ENCODE measurements around the gene ADAMTSL3. TPM values are rescaled to one million over a fixed set of nuclear protein-coding genes. Genes with fewer than 3 reads are reported as not detected.

ADAMTSL3 gene
- total and polyA plus RNA-seq, 2 of the 8 experiments (the other 6 are each of a cell fraction or from before 2014, with no cell fraction given) = 0.35 to 1.4 TPM

DNA sequence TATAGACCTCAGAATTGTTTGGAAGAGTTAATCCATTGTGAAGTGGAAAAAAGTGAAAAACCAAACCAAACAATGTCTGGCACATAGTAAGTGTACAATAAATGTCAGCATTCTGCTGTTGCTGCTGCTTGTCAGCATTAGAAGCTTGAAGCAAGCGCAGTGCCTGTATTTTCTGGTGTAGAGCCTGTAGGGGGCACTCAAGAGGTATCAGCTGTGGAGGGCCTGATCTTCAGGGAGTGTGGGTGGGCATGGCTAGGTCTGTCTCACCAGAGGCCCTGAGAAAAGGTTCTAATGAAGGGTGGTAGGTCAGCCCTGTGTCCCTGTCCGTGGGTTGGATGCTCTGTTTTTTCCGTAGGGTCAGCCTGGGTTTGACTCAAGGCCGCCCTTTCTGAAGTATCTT lies 3.6 kb downstream of the ADAMTSL3 start:
- no peak overlapping the region for H2BK120ac ChIP-seq (replicated peaks; ENCODE audit: low read depth, low read length)
- H4K8ac ChIP-seq (ENCODE audit: extremely low read depth, insufficient read depth, low read length) = no peak overlapping the region
- H3K18ac ChIP-seq (ENCODE audit: extremely low read depth, low read length) = no peak overlapping the region
- no peak overlapping the region for H2BK20ac ChIP-seq (ENCODE audit: low read length)
- no peaks in the 10 kb centered on the region for H3K9me3 ChIP-seq (ENCODE audit: insufficient read depth in 2 of 2, low read depth in 1 of 2, low read length in 1 of 2)
- H3K14ac ChIP-seq (ENCODE audit: insufficient read length) = no peak overlapping the region
- H2AK5ac ChIP-seq (ENCODE audit: low read depth, low read length) = no peak overlapping the region
- POLR2A ChIA-PET (ENCODE audit: partially characterized antibody) = no interaction called here
- H3K79me1 ChIP-seq (ENCODE audit: low read depth, low read length) = no peaks in the 10 kb centered on the region
- H4K20me1 ChIP-seq (replicated peaks in 1 of 2; ENCODE audit: control insufficient read depth in 1 of 2, insufficient read depth in 2 of 2, low read length in 2 of 2) = no peaks in the 10 kb centered on the region
- peak; percentile 69 for FAIRE-seq
- H2BK5ac ChIP-seq (ENCODE audit: low read depth, low read length) = no peak overlapping the region
- H3K27ac ChIP-seq (ENCODE audit: low read depth, low read length) = no peak overlapping the region
- H3K4me1 ChIP-seq (replicated peaks in 1 of 4; ENCODE audit: control insufficient read depth in 3 of 4, insufficient read depth in 4 of 4, low read length in 3 of 4) = peaks cover 0 to 5% (median 2%) of the 10 kb centered on the region in 4 experiments; a peak in 5 of 7 replicates
- 84% methylated on average over 4 of the region's 4 CpGs; no CpG with 5 or more reads in 1 of the 2 experiments for WGBS, 2 experiments (ENCODE audit: extremely low coverage in 1 of 2, insufficient coverage in 1 of 2, insufficient read length in 1 of 2, insufficient replicate concordance in 2 of 2, low coverage in 1 of 2, low lambda C conversion rate in 2 of 2, missing lambda C conversion rate in 1 of 2)
- H3K23me2 ChIP-seq (ENCODE audit: low read depth, low read length) = peaks cover 8% of the 10 kb centered on the region; the same call in 1 of the 2 replicates
- H3K4ac ChIP-seq (replicated peaks; ENCODE audit: insufficient read length, low read depth, low read length) = no peak overlapping the region
- no peak overlapping the region for H4K5ac ChIP-seq (ENCODE audit: insufficient read length, low read depth, low read length)
- no peaks in the 10 kb centered on the region for H3K79me2 ChIP-seq (ENCODE audit: control insufficient read depth in 1 of 2, insufficient read depth in 2 of 2, low read length in 2 of 2)
- no peak overlapping the region for H3K9ac ChIP-seq (replicated peaks in 1 of 4; ENCODE audit: extremely low read depth in 1 of 4, low read depth in 3 of 4, low read length in 3 of 4)
- no peak overlapping the region for H2AFZ ChIP-seq (ENCODE audit: low read length)
- no peak overlapping the region for H3K56ac ChIP-seq (replicated peaks; ENCODE audit: insufficient read length, low read depth, low read length)
- CTCF ChIA-PET (ENCODE audit: partially characterized antibody) = interaction anchor here (0.6 to 3.3 kb wide), 44 partner anchors 9 to 972 kb away, joined by 3 to 20 read pairs (median 4); no protein-coding TSS in a partner anchor
- peaks cover 10 to 33% (median 29%) of the 10 kb centered on the region in 4 experiments for H3K27me3 ChIP-seq (replicated peaks in 1 of 4; ENCODE audit: control insufficient read depth in 3 of 4, extremely low read depth in 1 of 4, insufficient read depth in 3 of 4, low read length in 3 of 4)
- peak in 1 of 2 experiments; percentile 63 for DNase-seq (ENCODE audit: low read depth in 1 of 2, low spot score in 2 of 2)
- H2BK12ac ChIP-seq (ENCODE audit: low read depth, low read length) = no peak overlapping the region
- H4K91ac ChIP-seq (replicated peaks; ENCODE audit: insufficient read length, low read length) = no peak overlapping the region
- no peak overlapping the region for H2BK15ac ChIP-seq (ENCODE audit: low read length)
- H3K4me2 ChIP-seq (ENCODE audit: insufficient read depth in 1 of 2, low read depth in 2 of 2, low read length in 2 of 2) = no peak overlapping the region
- TF ChIP-seq RAD21 (IDR thresholded peaks at IDR 0.05 in 1 of 2, conservative IDR thresholded peaks at IDR 0.05 in 1 of 2; ENCODE audit: low read depth in 2 of 2, low read length in 2 of 2) (peak; percentile 79 to 84), CTCF (IDR thresholded peaks at IDR 0.05; ENCODE audit: control extremely low read depth in 1 of 3, insufficient read depth in 1 of 3, low read depth in 1 of 3, low read length in 3 of 3) (peak; percentile 70 to 81 (median 80)), TAF7 (optimal IDR thresholded peaks at IDR 0.05; ENCODE audit: borderline replicate concordance, low read depth, low read length) (no peak)
- no peaks in the 10 kb centered on the region for H3K36me3 ChIP-seq (ENCODE audit: control insufficient read depth in 2 of 4, insufficient read depth in 4 of 4, low read length in 3 of 4)
- H3K23ac ChIP-seq (ENCODE audit: insufficient read length) = no peak overlapping the region
- no peak overlapping the region for H3K4me3 ChIP-seq (ENCODE audit: extremely low read depth in 1 of 4, insufficient read depth in 2 of 4, low read depth in 3 of 4, low read length in 4 of 4)
